ENCODE data around the gene CYB5B.
A peak's percentile ranks its signal among the peaks of the same experiment; 100 is the strongest.

Gene CYB5B

DNA sequence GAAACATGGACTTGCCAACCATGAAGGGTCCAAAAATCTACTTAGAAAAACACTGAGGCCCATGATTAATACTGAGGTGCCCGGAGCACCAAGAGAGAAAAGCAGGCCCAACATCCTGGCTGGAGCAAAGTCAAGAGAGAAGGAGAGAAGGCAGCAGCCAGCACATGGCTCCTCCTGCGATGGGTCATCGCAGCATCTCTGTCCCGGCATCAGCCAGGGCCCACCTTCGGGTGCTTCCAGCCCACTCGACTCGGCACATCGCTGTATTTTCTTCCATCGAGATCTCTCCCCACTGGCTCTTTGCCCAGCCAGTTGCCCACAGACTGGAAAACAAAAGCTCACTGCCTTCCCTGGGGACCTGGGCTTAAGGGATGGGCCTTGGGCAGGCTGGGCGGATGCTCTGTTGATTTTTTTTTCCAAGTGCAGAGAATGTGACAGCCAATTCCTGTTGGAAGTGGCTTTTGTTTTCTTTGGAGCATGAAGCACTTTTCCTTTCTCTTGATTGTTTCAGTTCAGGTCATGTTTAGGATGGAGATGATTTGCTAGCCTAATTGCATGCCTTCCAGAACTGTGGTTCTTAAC, 58.1 kb downstream of the CYB5B start:
- no peak overlapping the region for H3K4me3 ChIP-seq (ENCODE audit: control insufficient read depth, low read depth, low read length)
- peak; percentile 43 for DNase-seq (ENCODE audit: low read depth)
- TF ChIP-seq, protein P1, sequence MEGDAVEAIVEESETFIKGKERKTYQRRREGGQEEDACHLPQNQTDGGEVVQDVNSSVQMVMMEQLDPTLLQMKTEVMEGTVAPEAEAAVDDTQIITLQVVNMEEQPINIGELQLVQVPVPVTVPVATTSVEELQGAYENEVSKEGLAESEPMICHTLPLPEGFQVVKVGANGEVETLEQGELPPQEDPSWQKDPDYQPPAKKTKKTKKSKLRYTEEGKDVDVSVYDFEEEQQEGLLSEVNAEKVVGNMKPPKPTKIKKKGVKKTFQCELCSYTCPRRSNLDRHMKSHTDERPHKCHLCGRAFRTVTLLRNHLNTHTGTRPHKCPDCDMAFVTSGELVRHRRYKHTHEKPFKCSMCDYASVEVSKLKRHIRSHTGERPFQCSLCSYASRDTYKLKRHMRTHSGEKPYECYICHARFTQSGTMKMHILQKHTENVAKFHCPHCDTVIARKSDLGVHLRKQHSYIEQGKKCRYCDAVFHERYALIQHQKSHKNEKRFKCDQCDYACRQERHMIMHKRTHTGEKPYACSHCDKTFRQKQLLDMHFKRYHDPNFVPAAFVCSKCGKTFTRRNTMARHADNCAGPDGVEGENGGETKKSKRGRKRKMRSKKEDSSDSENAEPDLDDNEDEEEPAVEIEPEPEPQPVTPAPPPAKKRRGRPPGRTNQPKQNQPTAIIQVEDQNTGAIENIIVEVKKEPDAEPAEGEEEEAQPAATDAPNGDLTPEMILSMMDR (IDR thresholded peaks at IDR 0.05; ENCODE audit: control insufficient read depth, insufficient read depth, low read depth, low read length, missing control alignments) = no peak

DNA sequence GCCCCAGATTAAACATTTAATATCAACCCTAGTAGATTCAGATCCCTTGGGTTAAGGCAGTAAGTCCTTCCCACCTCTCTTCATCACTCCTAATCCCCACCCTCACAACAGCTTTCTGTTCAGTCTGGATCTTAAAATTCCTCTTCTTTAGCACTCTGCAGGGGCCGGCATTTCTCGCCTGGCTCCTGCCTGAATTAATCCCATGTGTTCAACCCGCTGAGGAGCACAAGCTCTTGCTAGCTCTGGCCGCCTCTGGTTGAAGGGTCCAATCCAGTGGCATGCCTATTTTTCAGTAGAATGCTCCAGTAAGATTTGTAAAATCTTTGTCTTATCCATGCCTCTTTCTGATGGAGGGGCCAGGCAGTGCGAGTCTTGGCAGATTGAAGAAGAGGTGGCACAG, 59.2 kb downstream of the CYB5B start:
- no peak for DNase-seq (ENCODE audit: low read depth)
- H3K4me3 ChIP-seq (ENCODE audit: control insufficient read depth, low read depth, low read length) = no peak overlapping the region
- TF ChIP-seq, protein P1 (IDR thresholded peaks at IDR 0.05; ENCODE audit: control insufficient read depth, insufficient read depth, low read depth, low read length, missing control alignments) = no peak

DNA sequence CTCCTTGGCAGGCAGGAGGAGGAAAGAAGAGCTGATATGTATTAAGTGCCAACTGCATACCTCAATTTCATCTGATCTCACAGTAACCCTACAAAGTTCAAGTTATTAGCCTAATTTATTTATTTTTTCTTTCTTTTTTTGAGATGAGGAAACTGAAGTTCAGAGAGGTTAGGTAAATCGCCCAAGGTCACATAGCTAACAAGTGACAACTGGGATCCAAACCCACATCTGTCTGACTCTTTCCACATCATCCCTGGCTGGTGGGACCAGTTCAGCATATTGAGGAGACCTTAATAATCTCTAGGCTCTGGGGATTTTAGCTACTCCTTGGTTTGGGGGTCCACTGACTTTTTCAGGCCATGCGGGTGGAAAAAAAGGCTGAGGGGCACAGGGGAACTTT, 60.9 kb downstream of the CYB5B start:
- no peak for DNase-seq (ENCODE audit: low read depth)
- TF ChIP-seq, protein P1 (IDR thresholded peaks at IDR 0.05; ENCODE audit: control insufficient read depth, insufficient read depth, low read depth, low read length, missing control alignments) = no peak
- H3K4me3 ChIP-seq (ENCODE audit: control insufficient read depth, low read depth, low read length) = no peak overlapping the region

DNA sequence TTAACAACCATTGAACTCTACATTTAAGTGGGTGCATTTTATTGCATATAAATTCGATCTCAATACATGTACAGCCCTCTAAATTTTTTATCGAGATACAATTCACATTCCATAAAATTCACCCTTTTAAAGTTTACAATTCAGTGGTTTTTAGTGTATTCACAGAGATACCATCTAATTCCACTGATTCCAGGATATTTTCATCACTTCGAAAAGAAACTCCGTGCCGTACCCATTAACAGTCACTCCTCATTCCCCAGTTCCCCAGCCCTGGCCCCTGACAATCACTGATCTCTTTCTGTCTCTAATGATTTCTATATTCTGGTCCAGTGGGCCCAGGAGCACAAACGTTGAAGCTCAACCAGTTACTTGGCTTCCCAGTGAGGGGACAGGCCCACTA, 61.4 kb downstream of the CYB5B start:
- DNase-seq (ENCODE audit: low read depth) = no peak
- TF ChIP-seq, protein P1 (IDR thresholded peaks at IDR 0.05; ENCODE audit: control insufficient read depth, insufficient read depth, low read depth, low read length, missing control alignments) = no peak
- no peak overlapping the region for H3K4me3 ChIP-seq (ENCODE audit: control insufficient read depth, low read depth, low read length)

DNA sequence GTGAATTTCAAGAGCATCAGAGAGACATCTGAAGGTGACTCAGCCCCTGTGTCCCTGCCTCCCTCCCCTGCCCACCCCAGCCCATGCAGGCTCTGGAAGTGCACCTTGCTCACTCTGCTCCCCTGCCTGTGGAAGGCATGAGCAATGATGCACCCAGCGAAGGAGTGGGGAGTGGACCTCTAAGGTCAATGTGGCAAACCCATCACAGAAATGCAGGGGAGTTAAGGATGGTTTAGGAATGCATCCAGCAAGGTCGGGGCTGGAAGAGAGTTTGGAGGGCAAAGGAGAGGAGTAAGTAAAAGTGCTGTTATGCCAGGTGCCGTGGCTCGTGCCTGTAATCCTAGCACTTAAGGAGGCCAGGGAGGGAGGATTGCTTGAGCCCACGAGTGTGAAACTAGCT, 61.9 kb downstream of the CYB5B start:
- DNase-seq (ENCODE audit: low read depth) = no peak
- H3K4me3 ChIP-seq (ENCODE audit: control insufficient read depth, low read depth, low read length) = no peak overlapping the region

DNA sequence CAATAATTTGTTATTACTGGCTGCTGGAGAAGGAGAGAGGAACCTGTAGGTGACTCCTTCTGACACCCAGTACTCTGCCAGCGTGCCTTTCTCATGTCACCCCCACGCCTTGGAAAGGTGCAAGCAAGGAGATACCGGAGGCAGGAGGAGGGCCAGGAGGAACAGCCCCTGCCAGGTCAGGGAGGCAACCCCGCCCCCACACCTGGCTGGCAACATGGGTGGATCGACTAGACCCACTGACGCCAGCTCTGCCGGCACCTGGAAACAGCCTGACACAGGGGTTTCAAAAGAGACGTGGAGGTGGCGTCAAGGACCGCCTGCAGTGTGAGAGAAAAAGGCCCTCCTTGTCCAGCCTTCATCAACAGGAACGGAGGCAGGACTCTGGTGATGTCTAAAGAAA, 62.3 kb downstream of the CYB5B start:
- no peak overlapping the region for H3K4me3 ChIP-seq (ENCODE audit: control insufficient read depth, low read depth, low read length)
- TF ChIP-seq, protein P1 (IDR thresholded peaks at IDR 0.05; ENCODE audit: control insufficient read depth, insufficient read depth, low read depth, low read length, missing control alignments) = no peak
- no peak for DNase-seq (ENCODE audit: low read depth)

More for the DNA sequence above, 61.9 kb downstream of the CYB5B start:
- TF ChIP-seq, protein P1 (IDR thresholded peaks at IDR 0.05; ENCODE audit: control insufficient read depth, insufficient read depth, low read depth, low read length, missing control alignments) = no peak
